ENCODE data around the gene NFIA. TPM values are rescaled to one million over a fixed set of nuclear protein-coding genes. Genes with fewer than 3 reads are reported as not detected.

NFIA gene
- total RNA-seq, 1 experiment from 2014 or later = 20.9 TPM

- H3K27ac ChIP-seq (ENCODE audit: low read length) = no peak overlapping the region
Measured at GRCh38 chr1:61487801-61488200, 405.4 kb downstream of the NFIA start.

DNA sequence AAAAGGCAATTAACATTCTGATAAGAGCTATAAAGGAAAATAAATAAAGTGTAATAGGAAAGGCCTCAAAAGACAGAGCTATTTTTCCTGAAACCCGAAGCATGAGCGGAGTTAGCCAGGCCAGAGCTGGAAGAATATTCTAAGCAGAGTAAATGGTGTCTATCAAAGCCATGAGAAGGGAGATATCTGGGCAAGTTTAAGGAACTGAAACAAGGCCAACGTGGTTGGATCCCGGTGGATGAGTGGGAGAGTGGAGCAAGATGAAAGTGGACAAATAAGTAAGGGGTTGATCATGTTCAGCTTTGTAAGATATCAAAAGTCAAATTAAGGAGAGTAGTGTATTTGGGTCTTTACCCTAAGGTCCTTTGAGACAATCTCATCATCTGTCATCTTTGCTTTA is 408.6 kb downstream of the NFIA start:
- in situ Hi-C loops (cut with HindIII; ENCODE audit: low pct_unique_long_range_greater_than_20kb, low sequenced_read_pairs) (no loop called here), intact Hi-C loops (cut with micrococcal nuclease; ENCODE audit: unreplicated experiment) (no loop called here)
- Histone ChIP-seq H3K27me3 (ENCODE audit: control insufficient read depth, insufficient read depth, low read length) (no peaks in the 10 kb centered on the region), H3K36me3 (ENCODE audit: control insufficient read depth, insufficient read depth, low read length) (no peaks in the 10 kb centered on the region), H3K4me3 (ENCODE audit: low read depth in 2 of 2, low read length in 2 of 2) (no peak overlapping the region), H3K4me1 (ENCODE audit: control insufficient read depth, insufficient read depth, low read length) (no peaks in the 10 kb centered on the region), H3K27ac (ENCODE audit: low read length) (no peak overlapping the region), H3K9me3 (ENCODE audit: control insufficient read depth, insufficient read depth, low read depth, low read length) (no peaks in the 10 kb centered on the region)
- ATAC-seq (no peak), DNase-seq (ENCODE audit: low read depth, low spot score) (no peak)
- CTCF ChIA-PET = no interaction called here
- POLR2A ChIA-PET = no interaction called here
- no TSS peak for BruUV-seq (replicated peaks)
- TF ChIP-seq REST (IDR thresholded peaks at IDR 0.05; ENCODE audit: insufficient read depth in 1 of 2, low read depth in 2 of 2, low read length in 1 of 2) = no peak
- TF ChIP-seq SIN3A (IDR thresholded peaks at IDR 0.05; ENCODE audit: borderline replicate concordance, insufficient read depth, low read depth, low read length) = no peak
- no peak for TF ChIP-seq TCF7L2 (IDR thresholded peaks at IDR 0.05; ENCODE audit: low read depth, low read length)
- no peak for TF ChIP-seq POLR2AphosphoS5 (IDR thresholded peaks at IDR 0.05; ENCODE audit: low read depth, low read length)
- TF ChIP-seq, protein P1, sequence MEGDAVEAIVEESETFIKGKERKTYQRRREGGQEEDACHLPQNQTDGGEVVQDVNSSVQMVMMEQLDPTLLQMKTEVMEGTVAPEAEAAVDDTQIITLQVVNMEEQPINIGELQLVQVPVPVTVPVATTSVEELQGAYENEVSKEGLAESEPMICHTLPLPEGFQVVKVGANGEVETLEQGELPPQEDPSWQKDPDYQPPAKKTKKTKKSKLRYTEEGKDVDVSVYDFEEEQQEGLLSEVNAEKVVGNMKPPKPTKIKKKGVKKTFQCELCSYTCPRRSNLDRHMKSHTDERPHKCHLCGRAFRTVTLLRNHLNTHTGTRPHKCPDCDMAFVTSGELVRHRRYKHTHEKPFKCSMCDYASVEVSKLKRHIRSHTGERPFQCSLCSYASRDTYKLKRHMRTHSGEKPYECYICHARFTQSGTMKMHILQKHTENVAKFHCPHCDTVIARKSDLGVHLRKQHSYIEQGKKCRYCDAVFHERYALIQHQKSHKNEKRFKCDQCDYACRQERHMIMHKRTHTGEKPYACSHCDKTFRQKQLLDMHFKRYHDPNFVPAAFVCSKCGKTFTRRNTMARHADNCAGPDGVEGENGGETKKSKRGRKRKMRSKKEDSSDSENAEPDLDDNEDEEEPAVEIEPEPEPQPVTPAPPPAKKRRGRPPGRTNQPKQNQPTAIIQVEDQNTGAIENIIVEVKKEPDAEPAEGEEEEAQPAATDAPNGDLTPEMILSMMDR (IDR thresholded peaks at IDR 0.05) = no peak

More at GRCh38 chr1:61487801-61488200, 405.4 kb downstream of the NFIA start:
- H3K27me3 ChIP-seq (ENCODE audit: control insufficient read depth, insufficient read depth, low read length) = no peaks in the 10 kb centered on the region
- no peaks in the 10 kb centered on the region for H3K36me3 ChIP-seq (ENCODE audit: control insufficient read depth, insufficient read depth, low read length)
- CTCF ChIA-PET = interaction anchor here (0.6 to 1.4 kb wide), 2 partner anchors 101 to 173 kb away, joined by 3 to 11 read pairs; no protein-coding TSS in a partner anchor
- in situ Hi-C loops (cut with HindIII; ENCODE audit: low pct_unique_long_range_greater_than_20kb, low sequenced_read_pairs) = no loop called here
- no peaks in the 10 kb centered on the region for H3K9me3 ChIP-seq (ENCODE audit: control insufficient read depth, insufficient read depth, low read depth, low read length)
- no peaks in the 10 kb centered on the region for H3K4me1 ChIP-seq (ENCODE audit: control insufficient read depth, insufficient read depth, low read length)
- POLR2A ChIA-PET = no interaction called here
- no peak for DNase-seq (ENCODE audit: low read depth, low spot score)
- no TSS peak for BruUV-seq (replicated peaks)
- intact Hi-C loops (cut with micrococcal nuclease; ENCODE audit: unreplicated experiment) = no loop called here
- no peak overlapping the region for H3K4me3 ChIP-seq (ENCODE audit: low read depth in 2 of 2, low read length in 2 of 2)
- no peak for ATAC-seq
- TF ChIP-seq, protein P1 (IDR thresholded peaks at IDR 0.05) = no peak
- no peak for TF ChIP-seq TCF7L2 (IDR thresholded peaks at IDR 0.05; ENCODE audit: low read depth, low read length)
- TF ChIP-seq REST (IDR thresholded peaks at IDR 0.05; ENCODE audit: insufficient read depth in 1 of 2, low read depth in 2 of 2, low read length in 1 of 2) = no peak
- TF ChIP-seq SIN3A (IDR thresholded peaks at IDR 0.05; ENCODE audit: borderline replicate concordance, insufficient read depth, low read depth, low read length) = no peak
- no peak for TF ChIP-seq POLR2AphosphoS5 (IDR thresholded peaks at IDR 0.05; ENCODE audit: low read depth, low read length)

All from Panc1 (cell line).